ENCODE measurements around the gene QRICH1.
A peak's percentile ranks its signal among the peaks of the same experiment; 100 is the strongest.

The QRICH1 gene

DNA sequence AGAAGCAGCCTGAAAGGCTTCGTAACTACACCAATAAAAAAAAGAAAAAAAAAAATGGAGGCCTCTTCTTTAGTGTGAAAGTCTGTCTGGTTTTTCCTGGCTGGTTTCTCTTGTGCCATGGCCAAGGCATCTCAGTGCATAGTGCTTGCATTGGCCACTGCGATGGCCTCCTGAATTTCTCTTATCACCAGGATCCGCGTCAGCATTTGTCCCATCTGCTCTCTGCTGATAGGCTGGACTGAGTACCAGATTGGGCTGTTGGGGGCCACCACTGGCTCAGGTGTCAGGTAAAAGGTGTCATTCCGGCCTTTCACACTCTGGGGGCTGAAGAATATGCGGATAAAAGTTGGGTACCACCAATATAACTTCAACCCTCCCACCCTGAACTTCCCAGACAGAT lies 63.5 kb downstream of the QRICH1 start:
- TF ChIP-seq ZFX (IDR thresholded peaks at IDR 0.05; ENCODE audit: borderline replicate concordance) (no peak), CTCF (IDR thresholded peaks at IDR 0.05) (no peak)

GRCh38 chr3:49029563-49029884 lies 64.3 kb downstream of the QRICH1 start:
- TF ChIP-seq ZFX (IDR thresholded peaks at IDR 0.05; ENCODE audit: borderline replicate concordance), result no peak
- no peak for TF ChIP-seq CTCF (IDR thresholded peaks at IDR 0.05)
- peak overlapping the region; percentile 98 for H3K27ac ChIP-seq

More for the DNA sequence above, 63.5 kb downstream of the QRICH1 start:
- H3K27ac ChIP-seq, result peak overlapping the region; percentile 98

DNA sequence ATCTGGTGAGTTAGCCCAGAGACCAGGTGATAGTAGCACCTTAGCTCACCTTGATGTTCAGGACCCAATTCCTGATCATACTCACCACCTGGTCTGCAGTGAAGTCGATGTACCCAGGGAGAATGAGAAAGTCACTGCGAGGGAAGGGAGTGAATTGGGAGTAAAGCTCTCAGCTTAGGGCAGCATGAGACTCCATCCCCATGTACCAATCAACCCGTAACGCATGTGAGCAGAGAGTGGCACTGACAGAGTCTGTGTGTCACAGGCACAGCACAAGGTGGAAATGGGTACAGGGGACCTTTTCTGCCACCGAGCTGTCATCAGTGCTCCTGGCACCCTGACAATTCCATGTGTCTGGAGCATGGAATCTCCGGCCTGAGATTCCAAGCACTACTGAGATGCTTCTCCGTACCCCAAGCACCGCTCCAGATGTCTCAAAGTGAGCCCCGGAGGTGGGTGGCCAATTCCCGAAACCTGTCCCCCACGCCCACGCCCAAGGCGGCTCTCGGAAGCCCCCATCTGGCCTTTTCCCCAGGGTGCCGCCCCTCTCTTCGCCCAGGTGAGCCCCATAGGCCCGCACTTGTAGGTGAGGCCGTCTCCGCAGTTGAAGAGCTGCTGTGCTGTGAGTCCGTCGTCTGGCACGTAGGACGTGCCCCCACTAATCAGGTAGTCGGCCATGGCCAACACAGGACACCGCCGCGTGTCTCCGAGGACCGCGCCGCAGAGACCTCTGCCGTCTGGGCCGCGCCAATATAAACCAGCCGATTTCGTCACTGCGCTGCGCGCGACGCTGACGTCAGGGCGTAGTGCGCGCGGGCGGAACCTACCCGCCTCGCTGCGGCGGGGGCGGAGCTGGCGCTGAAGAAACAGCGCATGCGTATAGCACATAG lies 65.0 kb downstream of the QRICH1 start, which contains the start of gene IMPDH2:
Gene IMPDH2, minus strand, starts transcription at position 726 of the 890 bp plus-strand sequence. Its CDS starts 48 bp downstream, at position 678.
- TF ChIP-seq CTCF (IDR thresholded peaks at IDR 0.05) (no peak), ZFX (IDR thresholded peaks at IDR 0.05; ENCODE audit: borderline replicate concordance) (no peak)

GRCh38 chr3:49028298-49028672 lies 65.6 kb downstream of the QRICH1 start:
- H3K27ac ChIP-seq, result peak overlapping the region; percentile 98
- no peak for TF ChIP-seq CTCF (IDR thresholded peaks at IDR 0.05)
- TF ChIP-seq ZFX (IDR thresholded peaks at IDR 0.05; ENCODE audit: borderline replicate concordance), result no peak

More for the DNA sequence above, 65.0 kb downstream of the QRICH1 start, which contains the start of gene IMPDH2:
- H3K27ac ChIP-seq, result peak within 1 kb of the TSS; percentile 98

- TF ChIP-seq ZFX (IDR thresholded peaks at IDR 0.05; ENCODE audit: borderline replicate concordance) (no peak), CTCF (IDR thresholded peaks at IDR 0.05) (no peak)
- peak overlapping the region; percentile 98 for H3K27ac ChIP-seq
Observed at GRCh38 chr3:49027634-49028033, 66.2 kb downstream of the QRICH1 start.

DNA sequence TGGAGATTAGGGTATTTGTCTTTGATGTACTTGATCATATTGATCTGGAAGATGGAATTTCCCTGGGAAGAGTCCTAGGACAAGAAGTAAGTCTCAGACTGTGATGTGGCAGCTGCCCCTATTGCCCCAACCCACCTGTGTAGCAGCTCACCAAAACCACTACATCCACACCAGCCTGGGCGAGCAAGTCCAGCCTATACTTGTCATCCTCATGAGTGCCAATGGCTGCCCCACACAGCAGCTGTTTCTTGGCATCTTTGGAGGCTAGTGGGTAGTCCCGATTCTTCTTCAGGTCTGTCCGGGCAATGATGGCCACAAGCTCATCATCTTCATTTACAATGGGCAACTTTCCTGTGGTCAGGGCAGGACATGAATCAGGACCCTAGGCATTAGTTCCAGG lies 67.3 kb downstream of the QRICH1 start:
- TF ChIP-seq CTCF (IDR thresholded peaks at IDR 0.05) (no peak), ZFX (IDR thresholded peaks at IDR 0.05; ENCODE audit: borderline replicate concordance) (no peak)
- H3K27ac ChIP-seq, result peak overlapping the region; percentile 98

Data from 22Rv1 (cell line).